Measurements from ENCODE around the gene ABHD4.

The ABHD4 gene

GRCh38 chr14:22589096-22589839 is 8.8 kb upstream of the ABHD4 start, which contains the start of gene DAD1:
Gene DAD1 (minus strand): TSS chr14:22589224. CDS start chr14:22589157, 67 bp downstream.
- H3K27me3 ChIP-seq (replicated peaks): no peaks in the 10 kb centered on the region
- peak within 1 kb of the TSS; percentile 98 for H3K4me3 ChIP-seq (ENCODE audit: low read depth, low read length)
- H3K27ac ChIP-seq: peak within 1 kb of the TSS; percentile 98
- peaks cover 2% of the 10 kb centered on the region for H3K36me3 ChIP-seq (replicated peaks)
- TF ChIP-seq CTCF (IDR thresholded peaks at IDR 0.05; ENCODE audit: low read depth, low read length, missing control alignments): no peak
- in situ Hi-C loops (cut with HindIII; ENCODE audit: low pct_ligation_motif_present, low sequenced_read_pairs): no loop called here
- DNase-seq: peak; percentile 100

GRCh38 chr14:22593189-22593588 is 4.9 kb upstream of the ABHD4 start:
- H3K36me3 ChIP-seq (replicated peaks): no peaks in the 10 kb centered on the region
- in situ Hi-C loops (cut with HindIII; ENCODE audit: low pct_ligation_motif_present, low sequenced_read_pairs): no loop called here

GRCh38 chr14:22593601-22594000 is 4.5 kb upstream of the ABHD4 start:
- DNase-seq: no peak
- no peak overlapping the region for H3K4me3 ChIP-seq (ENCODE audit: low read depth, low read length)
- no peak for TF ChIP-seq CTCF (IDR thresholded peaks at IDR 0.05; ENCODE audit: low read depth, low read length, missing control alignments)
- in situ Hi-C loops (cut with HindIII; ENCODE audit: low pct_ligation_motif_present, low sequenced_read_pairs): no loop called here
- no peak overlapping the region for H3K27ac ChIP-seq
- no peaks in the 10 kb centered on the region for H3K27me3 ChIP-seq (replicated peaks)
- H3K36me3 ChIP-seq (replicated peaks): no peaks in the 10 kb centered on the region

More at GRCh38 chr14:22593189-22593588, 4.9 kb upstream of the ABHD4 start:
- no peak overlapping the region for H3K27ac ChIP-seq
- no peaks in the 10 kb centered on the region for H3K27me3 ChIP-seq (replicated peaks)
- TF ChIP-seq CTCF (IDR thresholded peaks at IDR 0.05; ENCODE audit: low read depth, low read length, missing control alignments): no peak
- H3K4me3 ChIP-seq (ENCODE audit: low read depth, low read length): no peak overlapping the region
- no peak for DNase-seq

GRCh38 chr14:22594156-22594716 is 3.9 kb upstream of the ABHD4 start:
- no peaks in the 10 kb centered on the region for H3K36me3 ChIP-seq (replicated peaks)
- no peak overlapping the region for H3K4me3 ChIP-seq (ENCODE audit: low read depth, low read length)
- DNase-seq: peak; percentile 29
- H3K27me3 ChIP-seq (replicated peaks): no peaks in the 10 kb centered on the region
- no peak for TF ChIP-seq CTCF (IDR thresholded peaks at IDR 0.05; ENCODE audit: low read depth, low read length, missing control alignments)
- H3K27ac ChIP-seq: no peak overlapping the region
- in situ Hi-C loops (cut with HindIII; ENCODE audit: low pct_ligation_motif_present, low sequenced_read_pairs): no loop called here

GRCh38 chr14:22596354-22596879 is 1.7 kb upstream of the ABHD4 start:
- H3K27ac ChIP-seq: no peak overlapping the region
- in situ Hi-C loops (cut with HindIII; ENCODE audit: low pct_ligation_motif_present, low sequenced_read_pairs): no loop called here
- no peak for DNase-seq
- no peak overlapping the region for H3K4me3 ChIP-seq (ENCODE audit: low read depth, low read length)
- no peaks in the 10 kb centered on the region for H3K27me3 ChIP-seq (replicated peaks)
- H3K36me3 ChIP-seq (replicated peaks): no peaks in the 10 kb centered on the region
- TF ChIP-seq CTCF (IDR thresholded peaks at IDR 0.05; ENCODE audit: low read depth, low read length, missing control alignments): no peak
